K562 (cell line): ENCODE data around the gene WDPCP.

Experiments
- FOXM1 ChIP-seq, 2 experiments: fragments of 450-650 bp in 1 of 2; sonication (generic) in 1 of 2; formaldehyde crosslinking in 1 of 2; IDR thresholded peaks; 2 replicates each; pipeline versions ENCODE4 v1.6.1 to v1.9.0; 2017 to 2022; ENCODE audit warnings: low read depth in 2 of 2, mild to moderate bottlenecking in 2 of 2, missing genetic modification reagents in 1 of 2, moderate library complexity in 1 of 2
- KAT2B ChIP-seq: IDR thresholded peaks from one replicate; pipeline ENCODE4 v1.6.1; 2012; ENCODE audit warnings: low read depth, mild to moderate bottlenecking, control low read depth, inconsistent platforms, low read length, moderate library complexity
- POLR2A ChIP-seq: fragments of 450-650 bp; conservative IDR thresholded peaks from 2 replicates; pipeline ENCODE4 v1.6.1; 2016
- SRSF3 ChIP-seq: fragments of 200-400 bp; formaldehyde crosslinking; IDR thresholded peaks from 2 replicates; pipeline ENCODE4 v1.6.1; 2016; ENCODE audit warnings: mild to moderate bottlenecking, low read length, moderate library complexity; ENCODE audit not compliant: insufficient read depth
- ZNF766 ChIP-seq: fragments of 200-800 bp; sonication (Bioruptor generic); conservative IDR thresholded peaks from 2 replicates; pipeline ENCODE4 v1.6.1; 2016; ENCODE audit warnings: missing genetic modification characterization, missing compliant biosample characterization
- TF ChIP-seq, protein P1 (sequence below): fragments of 250-450 bp; sonication (Bioruptor Pico); IDR thresholded peaks from 2 replicates; pipeline ENCODE4 v1.8.0; 2022; ENCODE audit warnings: inconsistent platforms, mild to moderate bottlenecking, moderate library complexity, borderline replicate concordance
- TF ChIP-seq, protein P2 (sequence below), 2 experiments: fragments of 200-800 bp in 1 of 2; sonication (Bioruptor generic) in 1 of 2; sonication (generic) in 1 of 2; formaldehyde crosslinking in 1 of 2; IDR thresholded peaks in 1 of 2; conservative IDR thresholded peaks in 1 of 2; 2 replicates each; pipeline versions ENCODE4 v1.5.0 to v1.6.1; 2016 to 2020; ENCODE audit warnings: missing compliant biosample characterization in 1 of 2, missing genetic modification characterization in 1 of 2, missing genetic modification reagents in 1 of 2
- TF ChIP-seq, protein P3 (sequence below), 3 experiments: IDR thresholded peaks in 2 of 3; conservative IDR thresholded peaks in 1 of 3; 2 replicates each; pipeline ENCODE4 v1.5.1; 2011 to 2012; ENCODE audit warnings: low read length in 3 of 3, mild to moderate bottlenecking in 3 of 3, control low read depth in 2 of 3, improper control_type of control experiment in 1 of 3, inconsistent platforms in 1 of 3, low read depth in 1 of 3, mixed read lengths in 1 of 3, moderate library complexity in 1 of 3; ENCODE audit not compliant: insufficient read depth in 2 of 3

DNA sequence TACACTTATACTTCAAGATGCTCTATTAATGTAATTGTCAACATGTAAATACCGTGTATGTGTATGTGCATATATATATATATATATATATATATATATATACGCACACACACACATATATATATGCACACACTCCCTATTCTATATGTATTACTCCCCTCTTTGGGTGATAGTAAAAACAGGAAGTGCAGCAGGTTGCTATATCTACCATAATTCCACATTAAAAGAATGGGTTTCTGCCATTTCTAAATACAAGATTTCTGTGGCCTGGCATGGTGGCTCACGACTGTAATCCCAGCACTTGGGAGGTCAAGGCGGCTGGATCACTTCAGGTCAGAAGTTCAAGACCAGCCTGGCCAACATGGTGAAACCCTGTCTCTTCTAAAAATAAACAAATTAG, 460.7 kb downstream of the WDPCP start:
- TF ChIP-seq, protein P1, sequence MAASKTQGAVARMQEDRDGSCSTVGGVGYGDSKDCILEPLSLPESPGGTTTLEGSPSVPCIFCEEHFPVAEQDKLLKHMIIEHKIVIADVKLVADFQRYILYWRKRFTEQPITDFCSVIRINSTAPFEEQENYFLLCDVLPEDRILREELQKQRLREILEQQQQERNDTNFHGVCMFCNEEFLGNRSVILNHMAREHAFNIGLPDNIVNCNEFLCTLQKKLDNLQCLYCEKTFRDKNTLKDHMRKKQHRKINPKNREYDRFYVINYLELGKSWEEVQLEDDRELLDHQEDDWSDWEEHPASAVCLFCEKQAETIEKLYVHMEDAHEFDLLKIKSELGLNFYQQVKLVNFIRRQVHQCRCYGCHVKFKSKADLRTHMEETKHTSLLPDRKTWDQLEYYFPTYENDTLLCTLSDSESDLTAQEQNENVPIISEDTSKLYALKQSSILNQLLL (CRISPR knock-in tag), result no peak
- TF ChIP-seq, protein P2, sequence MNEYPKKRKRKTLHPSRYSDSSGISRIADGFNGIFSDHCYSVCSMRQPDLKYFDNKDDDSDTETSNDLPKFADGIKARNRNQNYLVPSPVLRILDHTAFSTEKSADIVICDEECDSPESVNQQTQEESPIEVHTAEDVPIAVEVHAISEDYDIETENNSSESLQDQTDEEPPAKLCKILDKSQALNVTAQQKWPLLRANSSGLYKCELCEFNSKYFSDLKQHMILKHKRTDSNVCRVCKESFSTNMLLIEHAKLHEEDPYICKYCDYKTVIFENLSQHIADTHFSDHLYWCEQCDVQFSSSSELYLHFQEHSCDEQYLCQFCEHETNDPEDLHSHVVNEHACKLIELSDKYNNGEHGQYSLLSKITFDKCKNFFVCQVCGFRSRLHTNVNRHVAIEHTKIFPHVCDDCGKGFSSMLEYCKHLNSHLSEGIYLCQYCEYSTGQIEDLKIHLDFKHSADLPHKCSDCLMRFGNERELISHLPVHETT (CRISPR knock-in tag; conservative IDR thresholded peaks at IDR 0.05 in 1 of 2, IDR thresholded peaks at IDR 0.05 in 1 of 2), result no peak
- TF ChIP-seq POLR2A (no peak), ZNF766 (CRISPR knock-in tag) (no peak), KAT2B (no peak), SRSF3 (no peak), FOXM1 (IDR thresholded peaks at IDR 0.05; ENCODE audit: low read depth) (no peak), FOXM1 (CRISPR knock-in tag; IDR thresholded peaks at IDR 0.05; ENCODE audit: low read depth) (no peak)
- TF ChIP-seq, protein P3, sequence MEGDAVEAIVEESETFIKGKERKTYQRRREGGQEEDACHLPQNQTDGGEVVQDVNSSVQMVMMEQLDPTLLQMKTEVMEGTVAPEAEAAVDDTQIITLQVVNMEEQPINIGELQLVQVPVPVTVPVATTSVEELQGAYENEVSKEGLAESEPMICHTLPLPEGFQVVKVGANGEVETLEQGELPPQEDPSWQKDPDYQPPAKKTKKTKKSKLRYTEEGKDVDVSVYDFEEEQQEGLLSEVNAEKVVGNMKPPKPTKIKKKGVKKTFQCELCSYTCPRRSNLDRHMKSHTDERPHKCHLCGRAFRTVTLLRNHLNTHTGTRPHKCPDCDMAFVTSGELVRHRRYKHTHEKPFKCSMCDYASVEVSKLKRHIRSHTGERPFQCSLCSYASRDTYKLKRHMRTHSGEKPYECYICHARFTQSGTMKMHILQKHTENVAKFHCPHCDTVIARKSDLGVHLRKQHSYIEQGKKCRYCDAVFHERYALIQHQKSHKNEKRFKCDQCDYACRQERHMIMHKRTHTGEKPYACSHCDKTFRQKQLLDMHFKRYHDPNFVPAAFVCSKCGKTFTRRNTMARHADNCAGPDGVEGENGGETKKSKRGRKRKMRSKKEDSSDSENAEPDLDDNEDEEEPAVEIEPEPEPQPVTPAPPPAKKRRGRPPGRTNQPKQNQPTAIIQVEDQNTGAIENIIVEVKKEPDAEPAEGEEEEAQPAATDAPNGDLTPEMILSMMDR (IDR thresholded peaks at IDR 0.05 in 2 of 3, conservative IDR thresholded peaks at IDR 0.05 in 1 of 3; ENCODE audit: insufficient read depth in 2 of 3, low read depth in 1 of 3, low read length in 3 of 3), result no peak
